DOHH2 (cell line): Measurements from ENCODE around the gene RPL19.
A peak's percentile ranks its signal among the peaks of the same experiment; 100 is the strongest.

Experiments used
- H3F3A ChIP-seq: fragments of 200-600 bp; sonication (generic), shearing (Covaris generic); 2 replicates; pipeline ENCODE4 v1.6.0; 2016; ENCODE audit warnings: antibody characterized with exemption, mild to moderate bottlenecking; ENCODE audit not compliant: control insufficient read depth, insufficient read depth
- H3K27ac ChIP-seq: fragments of 200-600 bp; sonication (generic); 2 replicates; pipeline ENCODE4 v1.5.1; 2014; ENCODE audit warnings: low read depth, mild to moderate bottlenecking, low read length, moderate library complexity
- H3K27me3 ChIP-seq: fragments of 200-600 bp; sonication (generic); 2 replicates; pipeline ENCODE4 v1.6.1; 2014; ENCODE audit warnings: mild to moderate bottlenecking, low read length, mixed read lengths; ENCODE audit not compliant: control insufficient read depth
- H3K36me3 ChIP-seq: fragments of 200-600 bp; sonication (generic); 2 replicates; pipeline ENCODE4 v1.6.1; 2014; ENCODE audit warnings: mild to moderate bottlenecking, low read length, moderate library complexity, mixed read lengths; ENCODE audit not compliant: control insufficient read depth
- H3K4me1 ChIP-seq: fragments of 200-600 bp; sonication (generic); 2 replicates; pipeline ENCODE4 v1.6.1; 2014; ENCODE audit warnings: mild to moderate bottlenecking, low read length, mixed read lengths; ENCODE audit not compliant: control insufficient read depth
- H3K4me2 ChIP-seq: fragments of 200-600 bp; sonication (generic); 2 replicates; pipeline ENCODE4 v1.6.0; 2014; ENCODE audit warnings: mild to moderate bottlenecking, low read length, moderate library complexity
- H3K4me3 ChIP-seq: fragments of 200-600 bp; sonication (generic); 2 replicates; pipeline ENCODE4 v1.5.1; 2014; ENCODE audit warnings: mild to moderate bottlenecking, low read length, mixed read lengths
- H3K79me2 ChIP-seq: fragments of 200-600 bp; sonication (generic); 2 replicates; pipeline ENCODE4 v1.6.1; 2014; ENCODE audit warnings: mild to moderate bottlenecking, low read length, mixed read lengths; ENCODE audit not compliant: control insufficient read depth
- H3K9me2 ChIP-seq: fragments of 200-600 bp; sonication (generic); replicated peaks from 2 replicates; pipeline ENCODE4 v1.6.1; 2014; ENCODE audit warnings: mild to moderate bottlenecking, low read length, mixed read lengths; ENCODE audit not compliant: control insufficient read depth
- H3K9me3 ChIP-seq: fragments of 200-600 bp; sonication (generic); 2 replicates; pipeline ENCODE4 v1.6.1; 2014; ENCODE audit warnings: antibody characterized with exemption, low read length, mixed read lengths; ENCODE audit not compliant: control insufficient read depth, insufficient read depth
- H4K20me1 ChIP-seq: fragments of 200-600 bp; sonication (generic); 2 replicates; pipeline ENCODE4 v1.6.0; 2014; ENCODE audit warnings: low read depth, mild to moderate bottlenecking, antibody characterized with exemption, low read length, moderate library complexity; ENCODE audit not compliant: control insufficient read depth, insufficient read depth
- EZH2phosphoT487 ChIP-seq: fragments of 200-600 bp; sonication (generic); IDR thresholded peaks from 2 replicates; pipeline ENCODE4 v1.6.1; 2017; ENCODE audit warnings: borderline replicate concordance, mild to moderate bottlenecking, antibody characterized with exemption, low read length, moderate library complexity, mixed read lengths
- TF ChIP-seq, protein P1 (sequence below): fragments of 200-600 bp; sonication (generic); IDR thresholded peaks from one replicate; pipeline ENCODE4 v1.5.1; 2014; ENCODE audit warnings: antibody characterized with exemption, mild to moderate bottlenecking, low read depth, low read length; ENCODE audit not compliant: poor library complexity, severe bottlenecking

The RPL19 gene

DNA sequence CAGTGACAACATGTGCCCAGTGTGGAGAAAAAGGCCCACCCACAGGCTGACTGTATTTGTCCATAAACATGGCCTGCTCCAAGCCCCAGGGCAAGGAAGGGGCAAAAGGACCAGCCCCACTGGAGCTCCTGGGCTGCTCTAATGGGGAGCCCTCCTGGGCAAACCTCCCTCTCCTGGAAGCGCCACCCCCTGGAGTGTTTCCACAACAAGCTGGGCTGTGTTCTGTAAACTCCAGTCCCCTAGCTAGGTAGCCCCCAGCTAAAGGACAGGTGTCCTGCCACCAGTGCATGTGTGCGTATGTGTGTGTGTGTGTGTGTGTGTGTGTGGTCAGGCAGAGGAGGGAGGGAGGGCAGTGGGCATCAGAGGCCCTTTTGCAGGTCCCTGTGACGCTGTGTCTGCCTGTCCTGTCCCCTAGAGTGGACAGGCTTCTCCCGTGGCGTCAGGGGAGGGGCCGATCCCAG lies 36.9 kb downstream of the RPL19 start:
- TF ChIP-seq, protein P1, sequence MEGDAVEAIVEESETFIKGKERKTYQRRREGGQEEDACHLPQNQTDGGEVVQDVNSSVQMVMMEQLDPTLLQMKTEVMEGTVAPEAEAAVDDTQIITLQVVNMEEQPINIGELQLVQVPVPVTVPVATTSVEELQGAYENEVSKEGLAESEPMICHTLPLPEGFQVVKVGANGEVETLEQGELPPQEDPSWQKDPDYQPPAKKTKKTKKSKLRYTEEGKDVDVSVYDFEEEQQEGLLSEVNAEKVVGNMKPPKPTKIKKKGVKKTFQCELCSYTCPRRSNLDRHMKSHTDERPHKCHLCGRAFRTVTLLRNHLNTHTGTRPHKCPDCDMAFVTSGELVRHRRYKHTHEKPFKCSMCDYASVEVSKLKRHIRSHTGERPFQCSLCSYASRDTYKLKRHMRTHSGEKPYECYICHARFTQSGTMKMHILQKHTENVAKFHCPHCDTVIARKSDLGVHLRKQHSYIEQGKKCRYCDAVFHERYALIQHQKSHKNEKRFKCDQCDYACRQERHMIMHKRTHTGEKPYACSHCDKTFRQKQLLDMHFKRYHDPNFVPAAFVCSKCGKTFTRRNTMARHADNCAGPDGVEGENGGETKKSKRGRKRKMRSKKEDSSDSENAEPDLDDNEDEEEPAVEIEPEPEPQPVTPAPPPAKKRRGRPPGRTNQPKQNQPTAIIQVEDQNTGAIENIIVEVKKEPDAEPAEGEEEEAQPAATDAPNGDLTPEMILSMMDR, result no peak
- no peak for TF ChIP-seq EZH2phosphoT487
- H3K4me2 ChIP-seq, result no peak overlapping the region
- H3K27ac ChIP-seq, result no peak overlapping the region

DNA sequence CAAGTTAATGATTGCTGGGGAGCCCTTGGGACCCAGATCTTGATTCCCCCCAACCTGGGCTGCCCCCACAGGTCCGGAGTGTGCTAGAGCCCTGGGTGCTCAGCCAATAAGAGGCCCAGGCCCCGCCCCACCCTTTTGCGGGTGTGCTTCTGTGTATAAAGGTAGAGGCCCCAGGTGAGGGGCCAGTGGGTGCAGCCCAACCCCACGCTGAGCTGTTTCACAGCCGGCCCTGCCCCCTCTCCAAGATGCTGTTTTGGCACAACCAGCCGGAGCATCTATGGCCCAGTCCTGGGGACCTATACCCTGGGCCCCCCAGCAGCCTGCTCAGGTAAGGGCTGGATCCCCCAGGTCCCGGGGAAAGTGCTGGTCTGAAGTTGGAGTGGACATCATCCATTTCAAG lies 37.5 kb downstream of the RPL19 start:
- no peaks in the 10 kb centered on the region; the same call in 1 of the 2 replicates for H4K20me1 ChIP-seq
- H3K4me1 ChIP-seq, result peaks cover 43% of the 10 kb centered on the region
- H3K4me2 ChIP-seq, result no peak overlapping the region
- TF ChIP-seq, protein P1, result no peak
- no peak for TF ChIP-seq EZH2phosphoT487
- H3K36me3 ChIP-seq, result no peaks in the 10 kb centered on the region
- H3K9me2 ChIP-seq, result no peaks in the 10 kb centered on the region
- no peaks in the 10 kb centered on the region for H3K27me3 ChIP-seq
- peaks cover 4% of the 10 kb centered on the region; the same call in 1 of the 2 replicates for H3F3A ChIP-seq
- H3K27ac ChIP-seq, result no peak overlapping the region
- no peak overlapping the region for H3K4me3 ChIP-seq
- no peaks in the 10 kb centered on the region for H3K9me3 ChIP-seq
- H3K79me2 ChIP-seq, result no peaks in the 10 kb centered on the region

More for the DNA sequence above, 36.9 kb downstream of the RPL19 start:
- Histone ChIP-seq H3K4me1 (peaks cover 47% of the 10 kb centered on the region), H3K4me3 (no peak overlapping the region), H3K9me3 (no peaks in the 10 kb centered on the region), H3K9me2 (no peaks in the 10 kb centered on the region), H3K36me3 (no peaks in the 10 kb centered on the region), H3F3A (peaks cover 4% of the 10 kb centered on the region; the same call in 1 of the 2 replicates), H4K20me1 (no peaks in the 10 kb centered on the region; the same call in 1 of the 2 replicates), H3K27me3 (no peaks in the 10 kb centered on the region), H3K79me2 (no peaks in the 10 kb centered on the region)

DNA sequence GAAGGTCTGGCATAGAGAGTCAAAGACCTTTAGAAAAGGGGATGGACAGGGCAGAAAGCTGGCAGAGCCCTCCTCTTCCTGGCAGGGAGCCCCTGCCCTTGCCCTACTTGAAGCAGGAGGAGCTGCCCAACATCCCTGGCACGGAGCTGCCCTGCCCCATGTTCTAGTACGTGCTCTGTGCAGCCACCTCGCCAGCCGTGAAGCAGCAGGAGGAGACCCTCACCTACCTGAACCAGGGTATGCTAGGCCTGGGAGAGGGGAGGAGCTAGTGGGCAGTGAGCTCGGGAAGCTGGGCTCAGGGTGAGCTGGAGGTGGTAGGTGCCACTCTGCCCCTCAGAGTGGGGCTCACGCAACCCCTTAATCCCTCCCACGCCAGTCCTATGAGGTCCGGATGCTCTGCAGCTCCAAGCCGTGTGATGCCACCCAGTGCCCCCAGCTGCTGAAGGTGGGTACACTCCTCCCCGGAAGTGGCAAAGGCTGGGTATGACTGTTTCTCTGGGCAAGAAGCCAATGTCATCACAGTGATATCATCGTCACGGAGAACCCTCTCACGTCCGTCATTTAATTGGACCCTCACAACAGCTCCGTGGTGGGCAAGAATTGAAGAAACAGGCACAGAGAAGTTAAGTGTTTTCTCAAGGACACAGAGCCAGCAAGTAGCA lies 38.4 kb downstream of the RPL19 start:
- Histone ChIP-seq H3K27me3 (no peaks in the 10 kb centered on the region), H3K27ac (no peak overlapping the region), H3K9me3 (no peaks in the 10 kb centered on the region), H3K4me3 (peak overlapping the region; percentile 16; the same call in 1 of the 2 replicates), H3K36me3 (no peaks in the 10 kb centered on the region), H3K9me2 (no peaks in the 10 kb centered on the region), H3F3A (peaks cover 7% of the 10 kb centered on the region; the same call in 1 of the 2 replicates), H3K79me2 (no peaks in the 10 kb centered on the region), H4K20me1 (no peaks in the 10 kb centered on the region; the same call in 1 of the 2 replicates), H3K4me1 (peaks cover 47% of the 10 kb centered on the region), H3K4me2 (peak overlapping the region; percentile 36)
- no peak for TF ChIP-seq EZH2phosphoT487
- TF ChIP-seq, protein P1, result no peak
